ENCODE data around the gene TNFAIP8.
"Not testable (repeated sequence)": the region's sequence is repeated elsewhere in the genome, so short reads cannot be mapped to it uniquely, and the experiment has no call there.

The TNFAIP8 gene

GRCh38 chr5:119427060-119427459 lies 71.2 kb downstream of the TNFAIP8 start:
- DNase-seq (ENCODE audit: low read depth), result no peak

GRCh38 chr5:119427596-119427995 lies 71.8 kb downstream of the TNFAIP8 start:
- DNase-seq (ENCODE audit: low read depth), result not testable (repeated sequence)

- not testable (repeated sequence) for DNase-seq (ENCODE audit: low read depth)
These were observed 72.3 kb downstream of the TNFAIP8 start for GRCh38 chr5:119428166-119428565.

- DNase-seq (ENCODE audit: low read depth), result not testable (repeated sequence)
These were observed 72.8 kb downstream of the TNFAIP8 start for GRCh38 chr5:119428574-119428973.

- DNase-seq (ENCODE audit: low read depth), result not testable (repeated sequence)
These were observed 76.9 kb downstream of the TNFAIP8 start for GRCh38 chr5:119432674-119433237.

- peak; percentile 55 for DNase-seq (ENCODE audit: low read depth)
These were observed 79.8 kb downstream of the TNFAIP8 start for GRCh38 chr5:119435436-119436132.

- not testable (repeated sequence) for DNase-seq (ENCODE audit: low read depth)
These were observed 82.2 kb downstream of the TNFAIP8 start for GRCh38 chr5:119437785-119438586.

- not testable (repeated sequence) for DNase-seq (ENCODE audit: low read depth)
These were observed 82.7 kb downstream of the TNFAIP8 start for GRCh38 chr5:119438587-119438917.

- no peak for DNase-seq (ENCODE audit: low read depth)
These were observed 83.4 kb downstream of the TNFAIP8 start for GRCh38 chr5:119439140-119439631.

- DNase-seq (ENCODE audit: low read depth), result not testable (repeated sequence)
These were observed 83.8 kb downstream of the TNFAIP8 start for GRCh38 chr5:119439632-119440031.

GRCh38 chr5:119444643-119445042 lies 88.8 kb downstream of the TNFAIP8 start:
- DNase-seq (ENCODE audit: low read depth), result not testable (repeated sequence)

- DNase-seq (ENCODE audit: low read depth), result no peak
These were observed 89.7 kb downstream of the TNFAIP8 start for GRCh38 chr5:119445544-119445943.

Data from activated T-cell treated with anti-CD3 and anti-CD28 coated beads for 24 hours (primary cell).